Measurements from ENCODE around the gene NFATC3. TPM values are rescaled to one million over a fixed set of nuclear protein-coding genes. Genes with fewer than 3 reads are reported as not detected.
A peak's percentile ranks its signal among the peaks of the same experiment; 100 is the strongest.
"Not testable (repeated sequence)": the region's sequence is repeated elsewhere in the genome, so short reads cannot be mapped to it uniquely, and the experiment has no call there.

NFATC3 gene
- total RNA-seq, 2 donors from 2014 or later = 94.5 to 101 TPM

DNA sequence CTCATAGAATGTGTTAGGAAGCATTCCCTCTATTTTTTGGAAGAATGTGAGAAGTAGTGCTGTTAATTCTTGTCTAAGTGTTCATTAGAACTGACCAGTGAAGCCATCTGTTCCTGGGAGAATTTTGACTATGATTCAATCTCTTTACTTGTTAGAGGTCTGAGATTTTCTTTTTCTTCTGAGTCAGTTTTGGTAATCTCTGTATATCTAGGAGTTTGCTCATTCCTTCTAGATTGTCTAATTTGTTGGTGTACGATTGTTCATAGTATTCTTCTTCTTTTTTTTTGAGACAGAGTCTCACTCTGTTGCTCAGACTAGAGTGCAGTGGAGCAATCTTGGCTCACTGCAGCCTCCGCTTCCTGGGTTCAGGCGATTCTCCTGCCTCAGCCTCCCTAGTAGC lies 20.4 kb downstream of the NFATC3 start:
- Mint-ChIP-seq H3K27ac (peak overlapping the region; percentile 8), H3K27me3 (no peaks in the 10 kb centered on the region), H3K4me3 (no peak overlapping the region), H3K36me3 (ENCODE audit: low read depth) (peaks cover 6% of the 10 kb centered on the region), H3K4me1 (peaks cover 47% of the 10 kb centered on the region)
- ATAC-seq (no peak), DNase-seq (no peak)
- no peaks in the 10 kb centered on the region for H3K9me3 ChIP-seq (ENCODE audit: control insufficient read depth, low read length, poor library complexity, severe bottlenecking)

DNA sequence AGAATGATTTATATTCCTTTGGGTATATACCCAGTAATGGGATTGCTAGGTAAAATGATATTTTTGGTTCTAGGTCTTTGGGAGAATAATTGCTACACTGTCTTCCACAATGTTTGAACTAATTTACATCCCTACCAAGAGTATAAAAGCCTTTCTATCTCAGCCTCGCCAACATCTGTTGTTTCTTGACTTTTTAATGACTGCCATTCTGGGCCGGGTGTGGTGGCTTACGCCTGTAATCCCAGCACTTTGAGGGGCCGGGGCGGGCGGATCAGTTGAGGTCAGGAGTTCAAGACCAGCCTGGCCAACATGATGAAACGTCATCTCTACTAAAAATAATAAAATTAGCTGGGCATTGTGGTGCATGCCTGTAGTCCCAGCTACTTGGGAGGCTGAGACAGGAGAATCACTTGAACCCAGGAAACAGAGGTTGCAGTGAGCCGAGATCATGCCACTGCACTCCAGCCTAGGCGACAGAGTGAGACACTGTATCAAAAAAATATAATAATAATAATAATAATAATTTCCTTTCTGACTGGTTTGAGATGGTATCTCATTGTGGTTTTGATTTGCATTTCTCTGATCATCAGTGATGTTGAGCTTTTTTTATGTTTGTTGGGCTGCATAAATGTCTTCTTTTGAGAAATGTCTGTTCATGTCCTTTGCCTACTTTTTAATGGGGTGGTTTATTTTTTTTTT lies 22.2 kb downstream of the NFATC3 start:
- peaks cover 37% of the 10 kb centered on the region for H3K4me1 Mint-ChIP-seq
- H3K27ac Mint-ChIP-seq; H3K36me3 Mint-ChIP-seq (ENCODE audit: low read depth); H3K9me3 ChIP-seq (ENCODE audit: control insufficient read depth, low read length, poor library complexity, severe bottlenecking); H3K27me3 Mint-ChIP-seq; H3K4me3 Mint-ChIP-seq; DNase-seq: not testable (repeated sequence)
- ATAC-seq = peak; percentile 45

DNA sequence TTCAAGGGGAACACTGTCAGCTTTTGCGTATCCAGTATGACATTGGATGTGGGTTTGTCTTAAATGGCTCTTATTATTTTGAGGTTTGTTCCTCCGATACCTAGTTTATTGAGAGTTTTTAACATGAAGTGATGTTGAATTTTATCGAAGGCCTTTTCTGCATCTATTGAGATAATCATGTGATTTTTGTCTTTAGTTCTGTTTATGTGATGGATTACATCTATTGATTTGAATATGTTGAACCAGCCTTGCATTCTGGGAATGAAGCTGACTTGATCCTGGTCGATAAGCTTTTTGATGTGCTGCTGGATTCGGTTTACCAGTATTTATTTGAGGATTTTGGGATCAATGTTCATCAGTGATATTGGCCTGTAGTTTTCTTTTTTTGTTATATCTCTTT lies 24.0 kb downstream of the NFATC3 start:
- not testable (repeated sequence) for ATAC-seq; H3K36me3 Mint-ChIP-seq (ENCODE audit: low read depth); DNase-seq; H3K9me3 ChIP-seq (ENCODE audit: control insufficient read depth, low read length, poor library complexity, severe bottlenecking); H3K27ac Mint-ChIP-seq; H3K27me3 Mint-ChIP-seq; H3K4me3 Mint-ChIP-seq
- peaks cover 34% of the 10 kb centered on the region for H3K4me1 Mint-ChIP-seq

DNA sequence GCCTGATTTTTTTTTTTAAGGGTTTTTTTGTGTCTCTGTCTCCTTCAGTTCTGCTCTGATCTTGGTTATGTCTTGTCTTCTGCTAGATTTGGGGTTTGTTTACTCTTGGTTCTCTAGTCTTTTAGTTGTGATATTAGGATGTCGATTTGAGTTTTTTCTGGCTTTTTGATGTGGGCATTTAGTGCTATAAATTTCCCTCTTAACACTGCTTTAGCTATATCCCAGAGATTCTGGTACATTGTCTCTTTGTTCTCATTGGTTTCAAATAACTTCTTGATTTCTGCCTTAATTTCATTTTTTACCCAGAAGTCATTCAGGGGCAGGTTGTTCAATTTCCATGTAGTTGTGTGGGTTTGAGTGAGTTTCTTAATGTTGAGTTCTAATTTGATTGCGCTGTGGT lies 25.4 kb downstream of the NFATC3 start:
- H3K4me3 Mint-ChIP-seq; H3K27me3 Mint-ChIP-seq; H3K36me3 Mint-ChIP-seq (ENCODE audit: low read depth); H3K9me3 ChIP-seq (ENCODE audit: control insufficient read depth, low read length, poor library complexity, severe bottlenecking); ATAC-seq; DNase-seq; H3K27ac Mint-ChIP-seq: not testable (repeated sequence)
- H3K4me1 Mint-ChIP-seq = peaks cover 35% of the 10 kb centered on the region

DNA sequence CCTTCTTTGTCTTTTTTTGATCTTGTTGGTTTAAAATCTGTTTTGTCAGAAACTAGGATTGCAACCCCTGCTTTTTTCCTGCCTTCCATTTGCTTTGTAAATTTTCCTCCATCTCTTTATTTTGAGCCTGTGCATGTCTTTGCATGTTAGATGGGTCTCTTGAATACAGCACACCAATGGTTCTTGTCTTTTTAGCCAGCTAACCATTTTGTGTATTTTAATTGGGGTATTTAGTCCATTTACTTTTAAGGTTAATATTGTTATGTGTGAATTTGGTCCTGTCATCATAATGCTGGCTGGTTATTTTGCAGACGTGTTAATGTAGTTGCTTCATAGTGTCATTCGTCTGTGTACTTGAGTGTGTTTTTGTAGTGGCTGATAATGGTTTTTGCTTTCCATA lies 26.2 kb downstream of the NFATC3 start:
- Mint-ChIP-seq H3K4me1 (peaks cover 40% of the 10 kb centered on the region), H3K4me3 (no peak overlapping the region), H3K27ac (no peak overlapping the region), H3K27me3 (no peaks in the 10 kb centered on the region), H3K36me3 (ENCODE audit: low read depth) (peaks cover 4% of the 10 kb centered on the region)
- DNase-seq = no peak
- ATAC-seq = no peak
- H3K9me3 ChIP-seq (ENCODE audit: control insufficient read depth, low read length, poor library complexity, severe bottlenecking) = no peaks in the 10 kb centered on the region

DNA sequence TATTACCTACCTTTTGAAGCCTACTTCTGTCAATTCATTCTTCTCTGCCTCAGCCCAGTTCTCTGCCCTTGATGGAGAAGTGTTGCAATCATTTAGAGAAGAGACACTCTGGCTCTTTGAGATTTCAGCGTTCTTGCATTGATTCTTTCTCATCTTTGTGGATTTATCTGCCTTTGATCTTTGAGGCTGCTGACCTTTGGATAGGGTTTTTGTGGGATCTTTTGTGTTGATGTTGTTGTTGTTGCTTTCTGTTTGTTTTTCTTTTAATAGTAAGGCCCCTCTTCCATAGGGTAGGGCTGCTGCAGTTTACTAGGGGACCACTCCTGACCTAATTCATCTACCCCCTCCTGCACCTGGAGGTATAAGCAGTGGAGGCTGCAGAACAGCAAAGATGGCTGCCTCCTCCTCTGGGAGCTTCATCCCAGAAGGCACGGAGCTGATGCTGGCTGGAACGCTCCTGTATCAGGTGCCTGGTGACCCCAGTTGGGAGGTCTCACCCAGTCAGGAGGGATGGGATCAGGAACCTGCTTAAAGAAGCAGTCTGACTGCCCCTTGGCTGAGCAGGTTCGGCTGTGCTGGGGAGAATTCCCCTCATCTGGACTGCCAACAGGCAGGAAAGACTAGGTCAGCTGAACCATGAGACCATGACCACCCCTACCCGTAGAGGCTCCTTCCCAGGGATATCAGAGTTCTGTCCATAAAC lies 28.0 kb downstream of the NFATC3 start:
- ATAC-seq = no peak
- H3K4me3 Mint-ChIP-seq = no peak overlapping the region
- peaks cover 4% of the 10 kb centered on the region for H3K36me3 Mint-ChIP-seq (ENCODE audit: low read depth)
- H3K27me3 Mint-ChIP-seq = no peaks in the 10 kb centered on the region
- H3K9me3 ChIP-seq (ENCODE audit: control insufficient read depth, low read length, poor library complexity, severe bottlenecking) = no peaks in the 10 kb centered on the region
- H3K27ac Mint-ChIP-seq = no peak overlapping the region
- DNase-seq = no peak
- H3K4me1 Mint-ChIP-seq = peaks cover 41% of the 10 kb centered on the region

DNA sequence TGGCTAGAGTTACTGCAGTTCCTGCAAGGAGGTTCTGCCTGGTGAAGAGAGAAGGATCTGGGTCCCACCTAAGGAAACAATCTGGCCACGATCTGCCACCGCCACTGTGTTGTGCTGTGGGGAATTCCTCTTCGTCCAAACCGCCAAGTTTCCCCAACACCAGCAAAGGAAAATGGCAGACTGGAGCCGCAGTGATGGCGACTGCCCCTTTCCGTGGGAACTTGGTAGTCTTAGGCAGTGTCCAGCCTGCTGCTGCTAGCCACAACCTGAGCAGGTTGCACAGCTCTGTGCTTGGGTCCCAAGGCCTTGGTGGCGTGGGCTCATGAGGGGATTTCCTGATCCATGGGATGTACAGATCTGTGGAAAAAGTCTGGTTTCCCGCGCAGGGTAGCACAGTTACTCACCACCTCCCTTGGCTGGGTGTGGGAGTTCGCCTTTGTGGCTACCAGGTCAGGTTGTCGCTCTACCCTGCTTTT lies 28.6 kb downstream of the NFATC3 start:
- H3K4me1 Mint-ChIP-seq = peaks cover 40% of the 10 kb centered on the region
- no peak overlapping the region for H3K4me3 Mint-ChIP-seq
- H3K36me3 Mint-ChIP-seq (ENCODE audit: low read depth) = peaks cover 4% of the 10 kb centered on the region
- DNase-seq (no peak), ATAC-seq (no peak)
- no peak overlapping the region for H3K27ac Mint-ChIP-seq
- H3K27me3 Mint-ChIP-seq = no peaks in the 10 kb centered on the region
- H3K9me3 ChIP-seq (ENCODE audit: control insufficient read depth, low read length, poor library complexity, severe bottlenecking) = no peaks in the 10 kb centered on the region

DNA sequence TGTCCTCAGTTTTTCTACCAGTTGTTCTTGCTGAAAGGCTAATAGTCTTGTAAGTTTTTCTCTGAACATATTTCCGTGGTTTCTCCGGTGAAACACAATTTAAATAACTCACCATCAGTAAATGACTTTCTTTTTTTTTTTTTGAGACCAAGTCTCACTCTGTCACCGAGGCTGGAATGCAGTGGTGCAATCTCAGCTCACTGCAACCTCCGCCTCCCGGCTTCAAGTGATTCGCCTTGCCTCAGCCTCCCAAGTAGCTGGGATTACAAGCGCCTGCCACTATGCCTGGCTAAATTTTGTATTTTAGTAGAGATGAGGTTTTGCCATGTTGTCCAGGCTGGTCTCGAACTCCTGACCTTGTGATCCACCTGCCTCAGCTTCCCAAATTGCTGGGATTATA lies 29.8 kb downstream of the NFATC3 start:
- not testable (repeated sequence) for ATAC-seq; H3K36me3 Mint-ChIP-seq (ENCODE audit: low read depth); H3K9me3 ChIP-seq (ENCODE audit: control insufficient read depth, low read length, poor library complexity, severe bottlenecking); H3K27ac Mint-ChIP-seq; H3K27me3 Mint-ChIP-seq; DNase-seq; H3K4me3 Mint-ChIP-seq
- H3K4me1 Mint-ChIP-seq = peaks cover 47% of the 10 kb centered on the region

DNA sequence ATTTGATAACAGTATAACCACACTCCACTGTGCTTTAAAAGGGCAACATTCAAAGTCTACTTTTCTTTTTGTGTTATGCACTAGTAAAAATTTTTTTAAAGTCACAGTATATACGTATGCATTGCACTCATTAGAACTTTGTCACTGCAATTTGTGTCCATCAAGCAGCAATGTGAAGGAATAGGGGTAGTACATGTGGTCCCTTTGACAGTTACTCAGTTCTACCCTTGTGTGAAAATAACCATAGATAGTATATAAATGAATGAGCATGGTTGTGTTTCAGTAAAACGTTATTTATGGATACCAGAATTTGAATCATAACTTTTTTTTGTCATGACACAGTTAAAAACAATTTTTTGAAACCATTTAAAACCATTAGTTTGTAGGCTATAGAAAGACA lies 30.7 kb downstream of the NFATC3 start:
- Mint-ChIP-seq H3K27ac (no peak overlapping the region), H3K4me1 (peaks cover 52% of the 10 kb centered on the region), H3K36me3 (ENCODE audit: low read depth) (peaks cover 6% of the 10 kb centered on the region), H3K27me3 (no peaks in the 10 kb centered on the region), H3K4me3 (no peak overlapping the region)
- DNase-seq = no peak
- no peak for ATAC-seq
- no peaks in the 10 kb centered on the region for H3K9me3 ChIP-seq (ENCODE audit: control insufficient read depth, low read length, poor library complexity, severe bottlenecking)

DNA sequence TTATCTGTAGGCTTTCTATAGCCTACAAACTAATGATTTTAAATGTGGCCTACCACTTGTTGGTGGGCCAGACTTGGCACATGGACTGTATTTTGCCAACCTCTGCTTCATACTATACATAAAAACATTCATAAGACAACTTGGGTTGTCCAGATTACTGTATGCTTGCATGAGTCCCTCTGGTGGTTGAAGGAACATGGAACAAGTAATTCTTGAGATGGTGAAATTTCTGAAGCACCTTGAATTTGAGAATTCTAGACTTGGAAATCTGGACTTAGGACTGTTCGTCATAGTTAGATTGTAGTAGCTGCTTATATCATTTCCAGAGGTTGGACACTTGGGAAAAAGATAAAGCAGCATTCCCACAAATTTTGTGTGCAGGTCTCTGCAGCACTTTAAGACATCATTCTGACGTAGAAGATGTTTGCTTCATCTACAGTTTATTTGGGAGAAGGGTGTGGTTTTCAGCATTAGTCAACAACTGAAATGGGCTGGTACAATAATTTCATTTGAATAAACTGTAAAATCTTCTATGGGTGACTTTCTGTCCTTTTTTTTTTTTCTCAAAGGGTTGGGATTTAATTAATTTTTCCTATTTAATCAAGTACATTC lies 31.2 kb downstream of the NFATC3 start:
- peaks cover 6% of the 10 kb centered on the region for H3K36me3 Mint-ChIP-seq (ENCODE audit: low read depth)
- H3K4me1 Mint-ChIP-seq = peaks cover 52% of the 10 kb centered on the region
- no peak overlapping the region for H3K27ac Mint-ChIP-seq
- no peak overlapping the region for H3K4me3 Mint-ChIP-seq
- no peaks in the 10 kb centered on the region for H3K27me3 Mint-ChIP-seq
- H3K9me3 ChIP-seq (ENCODE audit: control insufficient read depth, low read length, poor library complexity, severe bottlenecking) = no peaks in the 10 kb centered on the region
- peak; percentile 70 for ATAC-seq
- DNase-seq = no peak

DNA sequence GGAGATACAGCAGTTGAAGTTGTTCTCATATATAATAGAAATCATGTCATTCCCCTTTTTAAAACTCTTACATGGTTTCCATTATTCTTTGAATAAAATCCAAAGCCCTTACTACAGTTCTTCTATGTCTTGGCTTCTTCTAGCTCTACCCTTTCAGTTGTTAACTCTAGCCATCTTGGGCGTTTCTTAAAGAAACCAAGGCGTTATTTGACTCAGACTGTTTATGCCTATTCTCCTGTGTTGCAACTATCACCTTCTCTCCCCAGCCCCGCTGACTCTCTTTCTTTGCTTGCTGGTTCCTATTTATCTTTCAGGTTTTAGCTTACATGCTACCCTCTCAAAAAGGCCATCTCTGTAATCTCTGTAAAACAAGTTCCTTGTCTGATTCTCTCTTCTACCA lies 32.7 kb downstream of the NFATC3 start:
- H3K27ac Mint-ChIP-seq = peak overlapping the region; percentile 85
- no peaks in the 10 kb centered on the region for H3K27me3 Mint-ChIP-seq
- peaks cover 54% of the 10 kb centered on the region for H3K4me1 Mint-ChIP-seq
- peak overlapping the region; percentile 81 for H3K4me3 Mint-ChIP-seq
- ATAC-seq = no peak
- H3K9me3 ChIP-seq (ENCODE audit: control insufficient read depth, low read length, poor library complexity, severe bottlenecking) = no peaks in the 10 kb centered on the region
- DNase-seq = no peak
- peaks cover 3% of the 10 kb centered on the region for H3K36me3 Mint-ChIP-seq (ENCODE audit: low read depth)

DNA sequence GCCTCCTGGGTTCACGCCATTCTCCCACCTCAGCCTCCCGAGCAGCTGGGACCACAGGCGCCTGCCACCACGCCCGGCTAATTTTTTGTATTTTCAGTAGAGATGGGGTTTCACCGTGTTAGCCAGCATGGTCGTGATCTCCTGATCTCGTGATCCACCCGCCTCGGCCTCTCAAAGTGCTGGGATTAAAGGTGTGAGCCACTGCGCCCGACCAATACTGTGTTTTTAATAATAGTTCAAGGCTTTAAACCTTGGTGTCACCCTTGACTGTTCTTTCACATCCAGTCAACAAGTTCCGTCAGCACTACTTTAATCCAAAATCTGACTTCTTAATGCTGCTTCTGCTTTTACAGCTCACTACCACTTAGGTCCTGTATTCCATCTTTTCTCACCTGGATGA lies 33.8 kb downstream of the NFATC3 start:
- not testable (repeated sequence) for H3K36me3 Mint-ChIP-seq (ENCODE audit: low read depth); H3K4me3 Mint-ChIP-seq; DNase-seq; H3K9me3 ChIP-seq (ENCODE audit: control insufficient read depth, low read length, poor library complexity, severe bottlenecking); H3K27me3 Mint-ChIP-seq
- H3K27ac Mint-ChIP-seq = peak overlapping the region; percentile 85
- peak; percentile 18 for ATAC-seq
- peaks cover 50% of the 10 kb centered on the region for H3K4me1 Mint-ChIP-seq

DNA sequence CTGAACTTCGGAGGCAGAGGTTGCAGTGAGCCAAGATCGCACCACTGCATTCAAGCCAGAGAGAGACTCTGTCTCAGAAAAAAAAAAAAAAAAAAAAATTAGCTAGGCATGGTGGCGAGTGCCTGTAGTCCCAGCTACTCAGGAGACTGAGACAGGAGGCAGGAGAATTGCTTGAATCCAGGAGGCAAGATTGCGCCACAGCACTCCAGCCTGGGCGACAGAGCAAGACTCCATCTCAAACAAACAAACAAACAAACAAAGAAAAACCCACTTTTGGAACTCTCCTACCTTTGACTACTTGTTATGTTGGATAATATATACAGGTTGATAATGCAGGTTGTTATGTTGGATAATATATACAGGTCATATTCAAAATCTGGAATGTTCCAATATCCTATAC lies 35.3 kb downstream of the NFATC3 start:
- H3K27me3 Mint-ChIP-seq; H3K36me3 Mint-ChIP-seq (ENCODE audit: low read depth); H3K9me3 ChIP-seq (ENCODE audit: control insufficient read depth, low read length, poor library complexity, severe bottlenecking); DNase-seq; ATAC-seq; H3K4me3 Mint-ChIP-seq: not testable (repeated sequence)
- Mint-ChIP-seq H3K27ac (peak overlapping the region; percentile 85), H3K4me1 (peaks cover 50% of the 10 kb centered on the region)

Measured in T-helper 17 cell (primary cell).